Fibroblast of lung (primary cell): ENCODE results near the gene ARHGAP28. TPM values are rescaled to one million over a fixed set of nuclear protein-coding genes. Genes with fewer than 3 reads are reported as not detected.

Source experiments
- DNase-seq, 2 donors: peaks; one replicate each; pipeline versions ENCODE4 v3.0.0 to v3.0.0-alpha.2; 2010; ENCODE audit warnings: low read depth in 2 of 2
- H2AFZ ChIP-seq: 2 replicates; pipeline ENCODE4 v1.5.1; 2012; ENCODE audit warnings: low read length, control low read depth, inconsistent platforms
- H3K27ac ChIP-seq: 2 replicates; pipeline ENCODE4 v1.5.1; 2011; ENCODE audit warnings: low read length, control low read depth; ENCODE audit not compliant: insufficient read depth
- H3K27me3 ChIP-seq: 2 replicates; pipeline ENCODE4 v1.5.1; 2011; ENCODE audit warnings: mild to moderate bottlenecking, low read length; ENCODE audit not compliant: control insufficient read depth, insufficient read depth
- H3K36me3 ChIP-seq: 2 replicates; pipeline ENCODE4 v1.5.1; 2011; ENCODE audit warnings: low read length; ENCODE audit not compliant: control insufficient read depth, insufficient read depth
- H3K4me1 ChIP-seq: 2 replicates; pipeline ENCODE4 v1.5.1; 2011; ENCODE audit warnings: low read length; ENCODE audit not compliant: control insufficient read depth, insufficient read depth; ENCODE audit errors: extremely low read depth
- H3K4me2 ChIP-seq: 2 replicates; pipeline ENCODE4 v1.5.1; 2011; ENCODE audit warnings: low read length, control low read depth; ENCODE audit not compliant: insufficient read depth; ENCODE audit errors: extremely low read depth
- H3K4me3 ChIP-seq, 4 experiments: fragments of 200-600 bp in 1 of 4; sonication (generic) in 1 of 4; replicated peaks in 1 of 4; 2 replicates each; pipeline ENCODE4 v1.5.1; 2011 to 2016; ENCODE audit warnings: low read length in 4 of 4, low read depth in 3 of 4, mild to moderate bottlenecking in 3 of 4, control low read depth in 2 of 4, inconsistent platforms in 1 of 4, mixed read lengths in 1 of 4; ENCODE audit not compliant: insufficient read depth in 1 of 4; ENCODE audit errors: control extremely low read depth in 1 of 4
- H3K79me2 ChIP-seq: 2 replicates; pipeline ENCODE4 v1.5.1; 2012; ENCODE audit warnings: mild to moderate bottlenecking, low read length, inconsistent platforms; ENCODE audit not compliant: control insufficient read depth, insufficient read depth
- H3K9ac ChIP-seq: 2 replicates; pipeline ENCODE4 v1.5.1; 2011; ENCODE audit warnings: mild to moderate bottlenecking, low read length, control low read depth; ENCODE audit not compliant: insufficient read depth
- H3K9me3 ChIP-seq: 2 replicates; pipeline ENCODE4 v1.5.1; 2012; ENCODE audit warnings: low read depth, low read length; ENCODE audit not compliant: control insufficient read depth, insufficient read depth
- H4K20me1 ChIP-seq: 2 replicates; pipeline ENCODE4 v1.5.1; 2011; ENCODE audit warnings: low read length; ENCODE audit not compliant: control insufficient read depth, insufficient read depth; ENCODE audit errors: extremely low read depth
- EZH2 ChIP-seq: IDR thresholded peaks from 2 replicates; pipeline ENCODE4 v1.5.1; 2012; ENCODE audit warnings: low read length, control low read depth, mild to moderate bottlenecking; ENCODE audit errors: missing control alignments
- polyA plus RNA-seq, 2 donors: library from polyadenylated mRNA; depleted of rRNA in 1 of 2; stranded (reverse) in 1 of 2; unstranded in 1 of 2; fragments of >200 nt; gene quantifications; 2 replicates each; pipeline ENCODE4 v1.2.1, GENCODE V29; 2011 to 2012; ENCODE audit warnings: missing spikeins in 1 of 2
- total RNA-seq: library from RNA; depleted of rRNA; stranded (reverse); fragments of >200 nt; gene quantifications from 2 replicates; pipeline ENCODE4 v1.2.1, GENCODE V29; 2014
- TF ChIP-seq, protein P1 (sequence below), 2 donors: IDR thresholded peaks in 1 of 2; conservative IDR thresholded peaks in 1 of 2; 1 replicate in 1 of 2; 2 replicates in 1 of 2; pipeline ENCODE4 v1.5.1; 2011 to 2012; ENCODE audit warnings: low read length in 2 of 2, control low read depth in 1 of 2, inconsistent platforms in 1 of 2, low read depth in 1 of 2, mild to moderate bottlenecking in 1 of 2

Gene ARHGAP28
- total and polyA plus RNA-seq, 2 donors (not counting 1 experiment from before 2014, with no cell fraction given): 3.3 to 35.0 TPM

GRCh38 chr18:6949800-6950586, 220.5 kb downstream of the ARHGAP28 start:
- no peaks in the 10 kb centered on the region for H3K9me3 ChIP-seq
- TF ChIP-seq, protein P1, sequence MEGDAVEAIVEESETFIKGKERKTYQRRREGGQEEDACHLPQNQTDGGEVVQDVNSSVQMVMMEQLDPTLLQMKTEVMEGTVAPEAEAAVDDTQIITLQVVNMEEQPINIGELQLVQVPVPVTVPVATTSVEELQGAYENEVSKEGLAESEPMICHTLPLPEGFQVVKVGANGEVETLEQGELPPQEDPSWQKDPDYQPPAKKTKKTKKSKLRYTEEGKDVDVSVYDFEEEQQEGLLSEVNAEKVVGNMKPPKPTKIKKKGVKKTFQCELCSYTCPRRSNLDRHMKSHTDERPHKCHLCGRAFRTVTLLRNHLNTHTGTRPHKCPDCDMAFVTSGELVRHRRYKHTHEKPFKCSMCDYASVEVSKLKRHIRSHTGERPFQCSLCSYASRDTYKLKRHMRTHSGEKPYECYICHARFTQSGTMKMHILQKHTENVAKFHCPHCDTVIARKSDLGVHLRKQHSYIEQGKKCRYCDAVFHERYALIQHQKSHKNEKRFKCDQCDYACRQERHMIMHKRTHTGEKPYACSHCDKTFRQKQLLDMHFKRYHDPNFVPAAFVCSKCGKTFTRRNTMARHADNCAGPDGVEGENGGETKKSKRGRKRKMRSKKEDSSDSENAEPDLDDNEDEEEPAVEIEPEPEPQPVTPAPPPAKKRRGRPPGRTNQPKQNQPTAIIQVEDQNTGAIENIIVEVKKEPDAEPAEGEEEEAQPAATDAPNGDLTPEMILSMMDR (conservative IDR thresholded peaks at IDR 0.05 in 1 of 2, IDR thresholded peaks at IDR 0.05 in 1 of 2; ENCODE audit: low read depth in 1 of 2, low read length in 2 of 2): no peak
- no peaks in the 10 kb centered on the region for H3K27me3 ChIP-seq
- H3K4me1 ChIP-seq: no peaks in the 10 kb centered on the region
- no peaks in the 10 kb centered on the region for H3K36me3 ChIP-seq
- DNase-seq: no peak
- no peak overlapping the region for H3K27ac ChIP-seq
- no peak overlapping the region for H3K4me3 ChIP-seq
- no peaks in the 10 kb centered on the region for H3K79me2 ChIP-seq
- no peak overlapping the region for H3K9ac ChIP-seq
- H4K20me1 ChIP-seq: no peaks in the 10 kb centered on the region
- H3K4me2 ChIP-seq: no peak overlapping the region
- no peak overlapping the region for H2AFZ ChIP-seq

- H4K20me1 ChIP-seq: no peaks in the 10 kb centered on the region
- H3K4me2 ChIP-seq: no peak overlapping the region
- no peaks in the 10 kb centered on the region for H3K4me1 ChIP-seq
- no peaks in the 10 kb centered on the region for H3K27me3 ChIP-seq
- H2AFZ ChIP-seq: no peak overlapping the region
- no peak overlapping the region for H3K9ac ChIP-seq
- no peak overlapping the region for H3K4me3 ChIP-seq
- no peaks in the 10 kb centered on the region for H3K9me3 ChIP-seq
- H3K36me3 ChIP-seq: no peaks in the 10 kb centered on the region
- no peaks in the 10 kb centered on the region for H3K79me2 ChIP-seq
- no peak overlapping the region for H3K27ac ChIP-seq
- no peak for DNase-seq
- no peak for TF ChIP-seq EZH2
- TF ChIP-seq, protein P1 (conservative IDR thresholded peaks at IDR 0.05 in 1 of 2, IDR thresholded peaks at IDR 0.05 in 1 of 2; ENCODE audit: low read depth in 1 of 2, low read length in 2 of 2): no peak
Measured at GRCh38 chr18:6950641-6951040, 221.1 kb downstream of the ARHGAP28 start.

DNA sequence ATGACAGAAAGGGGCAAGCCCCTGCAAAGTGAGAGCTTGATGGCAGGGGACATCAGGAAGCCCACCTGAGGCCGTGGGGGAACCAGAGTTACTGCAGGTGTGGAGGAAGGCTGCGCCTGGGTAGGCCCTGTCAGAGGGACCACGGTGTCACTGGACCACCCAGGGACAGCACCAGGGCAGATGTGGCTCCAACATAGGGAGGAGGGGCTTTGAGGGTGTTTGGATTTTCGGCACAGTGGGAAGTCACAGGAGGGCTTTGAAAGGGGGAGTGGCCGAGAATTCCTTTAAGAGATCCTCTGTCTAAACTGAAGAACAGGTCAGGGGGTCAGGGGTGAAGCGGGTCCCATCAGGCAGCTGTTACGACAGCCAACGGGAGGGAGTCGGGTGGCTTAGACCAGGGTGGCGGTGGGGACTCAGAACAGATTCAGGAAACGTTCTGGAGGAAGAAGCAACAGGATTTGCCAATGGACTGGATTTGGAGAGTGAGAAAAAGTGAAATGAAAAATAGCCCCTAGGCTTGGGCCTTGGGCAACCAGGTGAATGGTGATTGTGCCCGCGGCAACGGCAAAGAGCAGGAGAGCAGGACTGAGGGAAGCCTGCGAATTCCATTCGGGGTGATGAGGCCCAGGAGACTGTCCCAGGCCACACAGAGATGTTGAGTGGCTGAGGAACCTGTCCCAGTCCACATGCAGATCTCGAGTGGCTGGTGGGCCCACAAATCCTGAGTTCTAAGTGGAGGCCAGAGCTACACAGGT, 222.0 kb downstream of the ARHGAP28 start:
- H2AFZ ChIP-seq: no peak overlapping the region

More for the DNA sequence above, 222.0 kb downstream of the ARHGAP28 start:
- H3K4me3 ChIP-seq: no peak overlapping the region
- H3K36me3 ChIP-seq: no peaks in the 10 kb centered on the region
- H3K27ac ChIP-seq: no peak overlapping the region
- H3K9me3 ChIP-seq: no peaks in the 10 kb centered on the region
- no peaks in the 10 kb centered on the region for H3K79me2 ChIP-seq
- no peaks in the 10 kb centered on the region for H4K20me1 ChIP-seq
- TF ChIP-seq EZH2: no peak
- TF ChIP-seq, protein P1 (conservative IDR thresholded peaks at IDR 0.05 in 1 of 2, IDR thresholded peaks at IDR 0.05 in 1 of 2; ENCODE audit: low read depth in 1 of 2, low read length in 2 of 2): no peak
- H3K9ac ChIP-seq: no peak overlapping the region
- no peaks in the 10 kb centered on the region for H3K4me1 ChIP-seq
- H3K27me3 ChIP-seq: no peaks in the 10 kb centered on the region
- DNase-seq: no peak
- H3K4me2 ChIP-seq: no peak overlapping the region
